NCI-H82 treated with DMSO at 0.1 percent for 48 hours (cell line): ENCODE measurements around the gene USP22.

Experiments
- DNase-seq: peaks from one replicate; lab custom pipeline; 2025; ENCODE audit not compliant: unreplicated experiment; lab: John Stamatoyannopoulos, UW

USP22 gene

DNA sequence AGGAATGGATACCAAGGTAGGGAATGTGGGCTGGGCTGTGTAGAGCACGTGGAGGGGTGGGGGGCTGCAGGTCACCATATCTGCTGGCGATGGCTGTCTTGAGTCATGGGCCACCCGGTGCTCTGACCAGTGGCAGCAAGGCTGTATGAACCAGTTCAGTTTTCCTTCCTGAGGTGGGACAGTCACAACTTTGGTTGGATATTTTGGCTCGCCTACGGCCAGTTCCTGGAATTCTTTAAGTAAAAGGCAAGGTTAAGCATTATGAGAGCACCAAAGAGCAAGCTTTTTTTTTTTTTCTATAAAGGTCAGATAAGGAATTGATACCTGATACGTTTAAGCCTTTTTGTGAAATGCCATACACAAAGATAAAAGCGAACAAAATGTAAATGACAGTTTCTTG lies 81.9 kb downstream of the USP22 start:
- no peak for DNase-seq

DNA sequence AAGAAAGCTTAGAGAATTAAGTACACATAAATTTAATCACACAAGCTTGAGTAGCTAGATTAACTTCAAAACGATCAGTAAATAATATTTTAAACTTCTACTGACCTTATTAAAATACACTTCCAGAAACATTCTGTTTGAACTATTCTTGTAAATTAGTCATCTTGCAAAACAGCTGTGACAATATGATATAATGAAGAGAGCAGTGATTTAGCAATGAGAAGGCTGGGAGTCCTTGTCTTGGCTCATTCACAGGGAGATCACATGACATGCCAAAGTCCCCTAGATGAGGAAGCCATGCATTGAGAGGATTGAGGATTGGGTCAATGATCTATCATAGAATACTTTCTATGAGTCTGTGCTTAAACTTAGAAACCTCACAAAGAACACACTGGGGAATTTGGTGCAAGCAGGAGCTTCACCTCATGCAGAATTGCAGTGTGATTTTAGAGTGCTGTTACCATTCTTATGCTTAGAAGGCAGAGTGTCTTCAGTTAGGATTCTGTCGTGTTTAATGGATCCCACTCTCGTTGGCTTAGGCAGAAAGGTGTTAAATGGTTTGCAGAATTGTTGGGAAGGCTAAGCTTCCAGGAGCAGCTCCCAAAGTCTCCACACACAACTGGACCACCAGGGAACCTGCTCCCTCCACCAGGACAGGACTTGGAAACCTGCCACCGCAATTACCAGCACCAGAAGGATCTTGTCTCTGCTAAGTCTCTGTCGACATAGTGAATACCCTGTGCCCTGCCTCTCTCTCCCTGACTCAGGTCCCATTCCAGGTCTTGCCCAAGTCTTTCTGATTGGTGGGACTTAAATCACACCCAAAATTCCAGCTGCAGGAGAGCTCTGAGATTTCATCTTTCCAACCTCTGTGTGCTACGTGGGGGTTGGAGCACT lies 87.1 kb downstream of the USP22 start:
- DNase-seq = no peak

DNA sequence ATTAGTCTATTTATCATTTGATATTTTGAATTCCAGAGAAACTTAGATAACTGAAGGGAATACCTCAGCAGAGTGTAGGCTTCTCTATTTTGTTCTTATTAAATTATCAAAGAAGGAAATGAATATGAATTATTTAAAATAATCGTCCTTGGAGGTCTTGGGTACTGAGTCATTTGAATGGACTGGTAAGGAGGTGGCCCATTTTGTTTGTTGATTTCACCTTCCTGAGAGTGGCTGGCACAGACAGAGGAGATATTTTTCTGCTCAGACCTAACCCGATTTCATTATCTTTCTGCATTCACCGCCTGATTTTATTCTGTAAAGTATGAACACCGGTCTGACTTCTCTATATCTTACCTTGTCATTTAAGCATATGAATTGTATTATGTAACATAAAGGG lies 88.0 kb downstream of the USP22 start:
- DNase-seq = no peak

DNA sequence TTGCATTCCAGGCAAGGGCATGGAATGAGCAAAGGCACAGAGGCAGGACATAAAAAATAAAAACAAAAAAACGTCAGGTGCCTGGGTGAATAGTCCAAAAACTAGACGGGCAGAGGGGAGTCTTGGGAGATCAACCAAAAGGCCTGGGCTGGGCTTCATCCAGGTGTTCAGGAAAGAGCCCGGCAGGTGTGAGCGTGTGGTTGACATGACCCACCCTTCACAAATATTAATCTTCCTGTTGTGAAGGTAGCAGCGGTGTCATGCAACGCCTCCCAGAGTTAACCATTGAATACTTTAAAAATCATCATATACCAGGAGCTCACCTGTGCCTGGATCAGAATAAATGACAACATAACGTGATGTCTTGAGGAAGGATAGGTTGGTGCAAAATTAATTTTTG lies 90.6 kb downstream of the USP22 start:
- no peak for DNase-seq
